ENCODE measurements around the gene RIN3.
A peak's percentile ranks its signal among the peaks of the same experiment; 100 is the strongest.

The RIN3 gene

GRCh38 chr14:92552066-92552465 is 38.5 kb downstream of the RIN3 start:
- TF ChIP-seq CTCF (IDR thresholded peaks at IDR 0.05; ENCODE audit: low read depth, low read length), result no peak
- no peak for DNase-seq (ENCODE audit: extremely low read depth, low read depth)

GRCh38 chr14:92553438-92553837 is 39.9 kb downstream of the RIN3 start:
- DNase-seq (ENCODE audit: extremely low read depth, low read depth), result peak; percentile 22
- TF ChIP-seq CTCF (IDR thresholded peaks at IDR 0.05; ENCODE audit: low read depth, low read length), result peak; percentile 20

GRCh38 chr14:92555465-92556111 is 42.0 kb downstream of the RIN3 start:
- no peak for DNase-seq (ENCODE audit: extremely low read depth, low read depth)
- no peak for TF ChIP-seq CTCF (IDR thresholded peaks at IDR 0.05; ENCODE audit: low read depth, low read length)

- no peak for TF ChIP-seq CTCF (IDR thresholded peaks at IDR 0.05; ENCODE audit: low read depth, low read length)
- DNase-seq (ENCODE audit: extremely low read depth, low read depth), result no peak
Observed at GRCh38 chr14:92556255-92556741, 42.7 kb downstream of the RIN3 start.

GRCh38 chr14:92556863-92557543 is 43.4 kb downstream of the RIN3 start:
- no peak for TF ChIP-seq CTCF (IDR thresholded peaks at IDR 0.05; ENCODE audit: low read depth, low read length)

GRCh38 chr14:92557544-92557912 is 43.9 kb downstream of the RIN3 start:
- no peak for TF ChIP-seq CTCF (IDR thresholded peaks at IDR 0.05; ENCODE audit: low read depth, low read length)
- DNase-seq (ENCODE audit: extremely low read depth, low read depth), result no peak

More at GRCh38 chr14:92556863-92557543, 43.4 kb downstream of the RIN3 start:
- no peak for DNase-seq (ENCODE audit: extremely low read depth, low read depth)

GRCh38 chr14:92558319-92558718 is 44.7 kb downstream of the RIN3 start:
- DNase-seq (ENCODE audit: extremely low read depth, low read depth), result no peak
- TF ChIP-seq CTCF (IDR thresholded peaks at IDR 0.05; ENCODE audit: low read depth, low read length), result no peak
